ENCODE measurements around the gene ERF. TPM values are rescaled to one million over a fixed set of nuclear protein-coding genes. Genes with fewer than 3 reads are reported as not detected.

Gene ERF
- total RNA-seq, 2 experiments from 2014 or later, result 43.5 to 58.7 TPM

- Mint-ChIP-seq H3K9me3 (ENCODE audit: low read depth) (no peaks in the 10 kb centered on the region), H3K36me3 (peaks cover 5% of the 10 kb centered on the region), H3K27ac (peak overlapping the region; percentile 29), H3K27me3 (no peaks in the 10 kb centered on the region), H3K4me1 (peaks cover 49% of the 10 kb centered on the region), H3K4me3 (no peak overlapping the region)
- DNase-seq, result no peak
- CTCF ChIA-PET, result interaction anchor here (0.8 to 5.8 kb wide), 6 partner anchors 18 to 169 kb away, joined by 3 to 87 read pairs (median 12); partner anchors contain the start of genes GSK3A and POU2F2
- ATAC-seq, result no peak
Measured at GRCh38 chr19:42277821-42278451, 23.0 kb upstream of the ERF start.

GRCh38 chr19:42276821-42277220 lies 21.9 kb upstream of the ERF start:
- DNase-seq (peak; percentile 65), ATAC-seq (peak; percentile 8)
- peaks cover 49% of the 10 kb centered on the region for H3K4me1 Mint-ChIP-seq
- peak overlapping the region; percentile 79 for H3K27ac Mint-ChIP-seq
- H3K9me3 Mint-ChIP-seq (ENCODE audit: low read depth), result no peaks in the 10 kb centered on the region
- CTCF ChIA-PET, result interaction anchor here (0.8 to 5.8 kb wide), 4 partner anchors 19 to 144 kb away, joined by 3 to 87 read pairs (median 12); partner anchors contain the start of genes GSK3A and POU2F2
- H3K36me3 Mint-ChIP-seq, result peaks cover 5% of the 10 kb centered on the region
- H3K4me3 Mint-ChIP-seq, result no peak overlapping the region
- no peaks in the 10 kb centered on the region for H3K27me3 Mint-ChIP-seq

GRCh38 chr19:42276284-42276683 lies 21.4 kb upstream of the ERF start:
- DNase-seq, result peak; percentile 63
- Mint-ChIP-seq H3K9me3 (ENCODE audit: low read depth) (no peaks in the 10 kb centered on the region), H3K4me1 (peaks cover 52% of the 10 kb centered on the region), H3K27me3 (no peaks in the 10 kb centered on the region), H3K36me3 (peaks cover 5% of the 10 kb centered on the region), H3K4me3 (no peak overlapping the region), H3K27ac (peak overlapping the region; percentile 79)
- no peak for ATAC-seq
- CTCF ChIA-PET, result interaction anchor here (1.9 to 5.8 kb wide), 3 partner anchors 19 to 144 kb away, joined by 6 to 87 read pairs (median 19); partner anchors contain the start of genes GSK3A and POU2F2

GRCh38 chr19:42275517-42275916 lies 20.6 kb upstream of the ERF start:
- Mint-ChIP-seq H3K4me3 (no peak overlapping the region), H3K4me1 (peaks cover 57% of the 10 kb centered on the region)

GRCh38 chr19:42275103-42275502 lies 20.2 kb upstream of the ERF start:
- Mint-ChIP-seq H3K36me3 (peaks cover 5% of the 10 kb centered on the region), H3K27ac (peak overlapping the region; percentile 74), H3K4me3 (no peak overlapping the region), H3K4me1 (peaks cover 62% of the 10 kb centered on the region), H3K9me3 (ENCODE audit: low read depth) (no peaks in the 10 kb centered on the region), H3K27me3 (no peaks in the 10 kb centered on the region)
- DNase-seq, result no peak
- ATAC-seq, result no peak
- CTCF ChIA-PET, result interaction anchor here (5.8 kb wide), 1 partner anchor 30 kb away, joined by 87 read pairs; the partner anchor contains the start of gene GSK3A

More at GRCh38 chr19:42275517-42275916, 20.6 kb upstream of the ERF start:
- H3K27ac Mint-ChIP-seq, result peak overlapping the region; percentile 79
- H3K27me3 Mint-ChIP-seq, result no peaks in the 10 kb centered on the region
- DNase-seq, result no peak
- peaks cover 5% of the 10 kb centered on the region for H3K36me3 Mint-ChIP-seq
- CTCF ChIA-PET, result interaction anchor here (5.8 kb wide), 1 partner anchor 30 kb away, joined by 87 read pairs; the partner anchor contains the start of gene GSK3A
- H3K9me3 Mint-ChIP-seq (ENCODE audit: low read depth), result no peaks in the 10 kb centered on the region
- ATAC-seq, result no peak

GRCh38 chr19:42274065-42274682 lies 19.2 kb upstream of the ERF start:
- Mint-ChIP-seq H3K9me3 (ENCODE audit: low read depth) (no peaks in the 10 kb centered on the region), H3K4me1 (peaks cover 61% of the 10 kb centered on the region), H3K27ac (peak overlapping the region; percentile 74), H3K4me3 (no peak overlapping the region), H3K36me3 (peaks cover 9% of the 10 kb centered on the region), H3K27me3 (no peaks in the 10 kb centered on the region)
- ATAC-seq (no peak), DNase-seq (no peak)
- CTCF ChIA-PET, result no interaction called here

GRCh38 chr19:42273407-42274064 lies 18.6 kb upstream of the ERF start:
- Mint-ChIP-seq H3K27me3 (no peaks in the 10 kb centered on the region), H3K4me1 (peaks cover 55% of the 10 kb centered on the region)
- CTCF ChIA-PET, result no interaction called here

GRCh38 chr19:42272989-42273406 lies 18.1 kb upstream of the ERF start:
- Mint-ChIP-seq H3K36me3 (peaks cover 9% of the 10 kb centered on the region), H3K27ac (no peak overlapping the region), H3K4me3 (no peak overlapping the region), H3K27me3 (no peaks in the 10 kb centered on the region), H3K4me1 (peaks cover 51% of the 10 kb centered on the region), H3K9me3 (ENCODE audit: low read depth) (no peaks in the 10 kb centered on the region)
- DNase-seq (no peak), ATAC-seq (no peak)
- CTCF ChIA-PET, result interaction anchor here (1.1 kb wide), 1 partner anchor 30 kb away, joined by 6 read pairs; no protein-coding TSS in a partner anchor

More at GRCh38 chr19:42273407-42274064, 18.6 kb upstream of the ERF start:
- DNase-seq, result no peak
- H3K9me3 Mint-ChIP-seq (ENCODE audit: low read depth), result no peaks in the 10 kb centered on the region
- no peak for ATAC-seq
- peaks cover 9% of the 10 kb centered on the region for H3K36me3 Mint-ChIP-seq
- no peak overlapping the region for H3K27ac Mint-ChIP-seq
- no peak overlapping the region for H3K4me3 Mint-ChIP-seq

GRCh38 chr19:42272535-42272897 lies 17.6 kb upstream of the ERF start:
- Mint-ChIP-seq H3K27me3 (no peaks in the 10 kb centered on the region), H3K9me3 (ENCODE audit: low read depth) (no peaks in the 10 kb centered on the region), H3K4me1 (peaks cover 54% of the 10 kb centered on the region), H3K36me3 (peaks cover 9% of the 10 kb centered on the region), H3K27ac (no peak overlapping the region), H3K4me3 (no peak overlapping the region)
- CTCF ChIA-PET, result interaction anchor here (1.1 kb wide), 1 partner anchor 29 kb away, joined by 6 read pairs; no protein-coding TSS in a partner anchor
- ATAC-seq (no peak), DNase-seq (no peak)

GRCh38 chr19:42271861-42272534 lies 17.1 kb upstream of the ERF start:
- DNase-seq (no peak), ATAC-seq (no peak)
- peaks cover 9% of the 10 kb centered on the region for H3K36me3 Mint-ChIP-seq
- no peaks in the 10 kb centered on the region for H3K9me3 Mint-ChIP-seq (ENCODE audit: low read depth)
- H3K4me3 Mint-ChIP-seq, result no peak overlapping the region
- CTCF ChIA-PET, result interaction anchor here (1.1 to 3.2 kb wide), 4 partner anchors 8 to 163 kb away, joined by 6 to 44 read pairs (median 14); partner anchors contain the start of gene GSK3A
- H3K4me1 Mint-ChIP-seq, result peaks cover 51% of the 10 kb centered on the region
- peak overlapping the region; percentile 99 for H3K27ac Mint-ChIP-seq
- no peaks in the 10 kb centered on the region for H3K27me3 Mint-ChIP-seq

- H3K27me3 Mint-ChIP-seq, result no peaks in the 10 kb centered on the region
- peaks cover 9% of the 10 kb centered on the region for H3K36me3 Mint-ChIP-seq
- DNase-seq (no peak), ATAC-seq (no peak)
- CTCF ChIA-PET, result interaction anchor here (0.9 to 3.2 kb wide), 12 partner anchors 8 to 162 kb away, joined by 3 to 44 read pairs (median 5); partner anchors contain the start of genes GSK3A, PAFAH1B3, POU2F2 and PRR19
- peak overlapping the region; percentile 99 for H3K27ac Mint-ChIP-seq
- no peak overlapping the region for H3K4me3 Mint-ChIP-seq
- no peaks in the 10 kb centered on the region for H3K9me3 Mint-ChIP-seq (ENCODE audit: low read depth)
- peaks cover 41% of the 10 kb centered on the region for H3K4me1 Mint-ChIP-seq
Measured at GRCh38 chr19:42271045-42271419, 16.1 kb upstream of the ERF start.

- H3K36me3 Mint-ChIP-seq, result peaks cover 9% of the 10 kb centered on the region
- DNase-seq (peak; percentile 86), ATAC-seq (peak; percentile 3)
- H3K9me3 Mint-ChIP-seq (ENCODE audit: low read depth), result no peaks in the 10 kb centered on the region
- no peaks in the 10 kb centered on the region for H3K27me3 Mint-ChIP-seq
- H3K27ac Mint-ChIP-seq, result peak overlapping the region; percentile 99
- H3K4me3 Mint-ChIP-seq, result no peak overlapping the region
- peaks cover 37% of the 10 kb centered on the region for H3K4me1 Mint-ChIP-seq
- CTCF ChIA-PET, result interaction anchor here (0.9 to 3.2 kb wide), 14 partner anchors 9 to 162 kb away, joined by 3 to 44 read pairs (median 5); partner anchors contain the start of genes DEDD2, GSK3A, PAFAH1B3 and POU2F2
Measured at GRCh38 chr19:42270346-42271044, 15.6 kb upstream of the ERF start.

Measured in activated CD8-positive, alpha-beta memory T cell treated with anti-CD3 and anti-CD28 coated beads, Interleukin-2, amount 10 ng/mL, durations not matched to agents 7 days and 5 days (primary cell).